HCT116 (cell line): ENCODE results near the gene FAM117A. TPM values are rescaled to one million over a fixed set of nuclear protein-coding genes. Genes with fewer than 3 reads are reported as not detected.

Experiments used
- ATAC-seq: fragments of 200-7000 bp; cut with Tn5 transposase; 2 replicates; pipeline ENCODE4 v1.9.1; 2020; ENCODE audit warnings: mild to moderate bottlenecking, moderate library complexity
- BruUV-seq: library from RNA; stranded (reverse); fragments of 400-500 nt; replicated peaks from 2 replicates; lab custom pipeline; 2021; lab: Mats Ljungman, UMichigan
- CTCF ChIA-PET: fragments of 300-600 bp; sonication (Branson Sonifier 250); formaldehyde crosslinking; loops from one replicate; lab custom pipeline; 2021; ENCODE audit warnings: antibody characterized with exemption; lab: Charles Lee
- POLR2A ChIA-PET: fragments of 300-600, 350-600 bp; sonication (Branson Sonifier 250); formaldehyde crosslinking; loops from one replicate; lab custom pipeline; 2021; ENCODE audit warnings: antibody characterized with exemption; lab: Charles Lee
- RAD21 ChIA-PET, 2 experiments: fragments of 300-600 bp; sonication (Branson Sonifier 250); formaldehyde crosslinking; loops; one replicate each; lab custom pipeline; 2023; ENCODE audit warnings: low total read pairs in 2 of 2; ENCODE audit not compliant: uncharacterized antibody in 2 of 2, unreplicated experiment in 2 of 2, low non-redundant PET in 1 of 2; lab: Charles Lee
- DNase-seq: peaks from one replicate; pipeline ENCODE4 v3.0.0-alpha.2; 2010; ENCODE audit warnings: low read depth, low spot score
- H2AFZ ChIP-seq: fragments of 200-600 bp; shearing (Covaris generic), sonication (generic); 2 replicates; pipeline ENCODE4 v1.6.1; 2017; ENCODE audit warnings: low read depth, mixed run types, mixed read lengths, antibody characterized with exemption, low read length; ENCODE audit not compliant: poor library complexity, severe bottlenecking
- H3K27ac ChIP-seq: 2 replicates; pipeline ENCODE4 v1.5.1; 2012; ENCODE audit warnings: low read depth, low read length
- H3K27me3 ChIP-seq: fragments of 200-600 bp; sonication (generic); 2 replicates; pipeline ENCODE4 v1.6.1; 2016; ENCODE audit warnings: mixed run types, low read length, mixed read lengths; ENCODE audit not compliant: insufficient read depth
- H3K36me3 ChIP-seq, 2 experiments: fragments of 200-500 bp in 1 of 2; fragments of 200-600 bp in 1 of 2; sonication (Bioruptor generic) in 1 of 2; sonication (generic) in 1 of 2; 2 replicates each; pipeline versions ENCODE4 v1.5.1 to v1.6.1; 2014 to 2016; ENCODE audit warnings: low read length in 2 of 2, inconsistent platforms in 1 of 2, mixed read lengths in 1 of 2, mixed run types in 1 of 2; ENCODE audit not compliant: insufficient read depth in 2 of 2, control insufficient read depth in 1 of 2
- H3K4me1 ChIP-seq, 2 experiments: fragments of 200-600 bp in 1 of 2; sonication (generic) in 1 of 2; 2 replicates each; pipeline versions ENCODE4 v1.5.1 to v1.6.1; 2012 to 2017; ENCODE audit warnings: low read length in 2 of 2, inconsistent platforms in 1 of 2, mild to moderate bottlenecking in 1 of 2, mixed read lengths in 1 of 2, mixed run types in 1 of 2, moderate library complexity in 1 of 2; ENCODE audit not compliant: insufficient read depth in 2 of 2, control insufficient read depth in 1 of 2
- H3K4me2 ChIP-seq: fragments of 200-600 bp; sonication (generic); 2 replicates; pipeline ENCODE4 v1.6.1; 2017; ENCODE audit warnings: mixed run types, low read length, mixed read lengths
- H3K4me3 ChIP-seq, 2 experiments: fragments of 200-600 bp in 1 of 2; sonication (generic) in 1 of 2; replicated peaks in 1 of 2; 2 replicates each; pipeline ENCODE4 v1.5.1; 2011 to 2016; ENCODE audit warnings: low read length in 2 of 2, control low read depth in 1 of 2, low read depth in 1 of 2, mild to moderate bottlenecking in 1 of 2, mixed read lengths in 1 of 2, mixed run types in 1 of 2
- H3K79me2 ChIP-seq: fragments of 200-600 bp; sonication (generic); 2 replicates; pipeline ENCODE4 v1.6.1; 2017; ENCODE audit warnings: mild to moderate bottlenecking, mixed run types, low read length, moderate library complexity, mixed read lengths; ENCODE audit not compliant: insufficient read depth
- H3K9ac ChIP-seq: fragments of 200-600 bp; sonication (generic); 2 replicates; pipeline ENCODE4 v1.6.1; 2016; ENCODE audit warnings: low read length, mixed read lengths
- H3K9me2 ChIP-seq: fragments of 200-600 bp; sonication (generic), shearing (Covaris generic); 2 replicates; pipeline ENCODE4 v1.6.1; 2017; ENCODE audit warnings: mixed run types, mild to moderate bottlenecking, moderate library complexity; ENCODE audit not compliant: insufficient read depth
- H3K9me3 ChIP-seq, 2 experiments: fragments of 200-500 bp in 1 of 2; fragments of 200-600 bp in 1 of 2; sonication (Bioruptor generic) in 1 of 2; sonication (generic) in 1 of 2; 2 replicates each; pipeline ENCODE4 v1.6.1; 2014 to 2017; ENCODE audit warnings: low read length in 2 of 2, mixed read lengths in 2 of 2, inconsistent platforms in 1 of 2, low read depth in 1 of 2, mild to moderate bottlenecking in 1 of 2, mixed run types in 1 of 2, moderate library complexity in 1 of 2; ENCODE audit not compliant: control insufficient read depth in 1 of 2, insufficient read depth in 1 of 2
- H4K20me1 ChIP-seq: fragments of 200-600 bp; sonication (generic), shearing (Covaris generic); 2 replicates; pipeline ENCODE4 v1.6.1; 2017; ENCODE audit warnings: mixed run types, mild to moderate bottlenecking, moderate library complexity; ENCODE audit not compliant: insufficient read depth
- CEBPB ChIP-seq: IDR thresholded peaks from 2 replicates; pipeline ENCODE4 v1.6.1; 2012; ENCODE audit warnings: low read depth
- EZH2phosphoT487 ChIP-seq: fragments of 200-600 bp; IDR thresholded peaks from 2 replicates; pipeline ENCODE4 v1.6.1; 2018; ENCODE audit warnings: antibody characterized with exemption, borderline replicate concordance
- MAX ChIP-seq: IDR thresholded peaks from 2 replicates; pipeline ENCODE4 v1.6.1; 2012
- POLR2AphosphoS5 ChIP-seq: IDR thresholded peaks from 2 replicates; pipeline ENCODE4 v1.6.1; 2011; ENCODE audit warnings: mild to moderate bottlenecking, low read depth, low read length, moderate library complexity
- SIN3A ChIP-seq: IDR thresholded peaks from 2 replicates; pipeline ENCODE4 v1.6.1; 2012; ENCODE audit warnings: low read depth
- SP1 ChIP-seq: IDR thresholded peaks from 2 replicates; pipeline ENCODE4 v1.6.1; 2012; ENCODE audit warnings: low read depth
- SRF ChIP-seq: IDR thresholded peaks from 2 replicates; pipeline ENCODE4 v1.6.1; 2012; ENCODE audit warnings: low read depth
- intact Hi-C: fragments of 100-400 bp; cut with micrococcal nuclease; formaldehyde crosslinking; loops from 2 replicates; pipeline ENCODE4 v1.10.0; 2022
- total RNA-seq: library from RNA; stranded (reverse); gene quantifications from one replicate; pipeline ENCODE4 v1.2.1, GENCODE V29; 2021; ENCODE audit not compliant: unreplicated experiment

Gene FAM117A
- total RNA-seq, 1 experiment from 2014 or later = 12.8 TPM

DNA sequence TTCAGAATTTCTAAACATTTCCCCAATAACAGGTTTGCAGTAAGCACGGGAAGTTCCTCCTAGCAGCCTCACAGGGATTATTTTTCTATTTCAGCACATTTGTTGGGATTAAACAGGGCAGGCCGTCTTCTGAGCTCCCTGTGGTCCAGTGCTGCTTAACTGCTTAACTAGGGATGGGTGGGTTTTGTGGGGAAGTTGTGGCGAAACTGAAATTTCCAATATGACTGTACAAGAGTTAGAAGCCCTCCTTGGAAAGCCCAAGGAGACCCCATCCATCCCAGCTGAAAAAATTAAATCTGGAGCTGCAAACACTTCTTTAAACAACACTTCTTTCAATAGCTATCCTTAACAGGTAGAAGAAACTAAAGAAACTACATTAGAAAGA, 22.2 kb downstream of the FAM117A start:
- Histone ChIP-seq H3K9ac (no peak overlapping the region), H4K20me1 (no peaks in the 10 kb centered on the region), H2AFZ (no peak overlapping the region), H3K79me2 (no peaks in the 10 kb centered on the region), H3K36me3 (no peaks in the 10 kb centered on the region), H3K4me1 (no peaks in the 10 kb centered on the region), H3K9me3 (no peaks in the 10 kb centered on the region), H3K27ac (no peak overlapping the region), H3K4me2 (no peak overlapping the region), H3K4me3 (no peak overlapping the region), H3K9me2 (no peaks in the 10 kb centered on the region), H3K27me3 (no peaks in the 10 kb centered on the region; the same call in 1 of the 2 replicates)
- DNase-seq (no peak), ATAC-seq (no peak)
- intact Hi-C loops = no loop called here
- RAD21 ChIA-PET = no interaction called here
- CTCF ChIA-PET = no interaction called here
- no TSS peak for BruUV-seq
- POLR2A ChIA-PET = interaction anchor here (1.0 kb wide), 1 partner anchor 11 kb away, joined by 3 read pairs; no protein-coding TSS in a partner anchor
- TF ChIP-seq CEBPB (no peak), POLR2AphosphoS5 (no peak), SIN3A (no peak)

GRCh38 chr17:49741009-49741691, 22.8 kb downstream of the FAM117A start:
- intact Hi-C loops = no loop called here
- H3K27ac ChIP-seq = no peak overlapping the region
- no TSS peak for BruUV-seq
- H4K20me1 ChIP-seq = no peaks in the 10 kb centered on the region
- ChIA-PET POLR2A (interaction anchor here (1.0 kb wide), 1 partner anchor 12 kb away, joined by 3 read pairs; no protein-coding TSS in a partner anchor), CTCF (no interaction called here), RAD21 (no interaction called here)
- ATAC-seq (no peak), DNase-seq (no peak)
- H3K36me3 ChIP-seq = no peaks in the 10 kb centered on the region
- H3K27me3 ChIP-seq = no peaks in the 10 kb centered on the region; the same call in 1 of the 2 replicates
- no peak for TF ChIP-seq EZH2phosphoT487
- no peak for TF ChIP-seq MAX
- TF ChIP-seq SRF = no peak
- TF ChIP-seq SP1 = no peak
- H3K9me2 ChIP-seq = no peaks in the 10 kb centered on the region
- H3K79me2 ChIP-seq = no peaks in the 10 kb centered on the region
- H3K4me3 ChIP-seq = no peak overlapping the region
- H2AFZ ChIP-seq = no peak overlapping the region
- no peaks in the 10 kb centered on the region for H3K4me1 ChIP-seq
- H3K9me3 ChIP-seq = no peaks in the 10 kb centered on the region
- H3K4me2 ChIP-seq = no peak overlapping the region
- H3K9ac ChIP-seq = no peak overlapping the region
